DND-41 (cell line): ENCODE data around the gene RASGEF1B.

Experiments used
- CTCF ChIP-seq: IDR thresholded peaks from 2 replicates; pipeline ENCODE4 v1.5.1; 2012; ENCODE audit warnings: borderline replicate concordance, low read length, moderate library complexity, mild to moderate bottlenecking; ENCODE audit not compliant: poor library complexity, severe bottlenecking; ENCODE audit errors: extremely low read depth
- EZH2 ChIP-seq: IDR thresholded peaks from 3 replicates; pipeline ENCODE4 v1.6.1; 2012; ENCODE audit warnings: borderline replicate concordance, low read depth, mild to moderate bottlenecking, moderate library complexity, low read length, inconsistent platforms; ENCODE audit not compliant: severe bottlenecking

- TF ChIP-seq CTCF: no peak
- TF ChIP-seq EZH2: no peak
Measured at GRCh38 chr4:81486502-81486901, 14.8 kb upstream of the RASGEF1B start.
